Osteocyte (in vitro differentiated cells): ENCODE measurements around the gene STX18. TPM values are rescaled to one million over a fixed set of nuclear protein-coding genes. Genes with fewer than 3 reads are reported as not detected.

Experiments used
- DNase-seq: peaks from one replicate; pipeline ENCODE4 v3.0.0; 2021; ENCODE audit warnings: mixed read lengths; ENCODE audit not compliant: unreplicated experiment; ENCODE audit errors: extremely low spot score
- H3K27ac Mint-ChIP-seq: one replicate; pipeline ENCODE4 v1.8.0; 2021; ENCODE audit warnings: mild to moderate bottlenecking, mixed read lengths; ENCODE audit not compliant: unreplicated experiment
- H3K27me3 Mint-ChIP-seq: one replicate; pipeline ENCODE4 v1.8.0; 2021; ENCODE audit warnings: mixed read lengths; ENCODE audit not compliant: unreplicated experiment
- H3K36me3 Mint-ChIP-seq: one replicate; pipeline ENCODE4 v1.8.0; 2021; ENCODE audit warnings: mixed read lengths; ENCODE audit not compliant: unreplicated experiment
- H3K4me1 Mint-ChIP-seq: one replicate; pipeline ENCODE4 v1.8.0; 2021; ENCODE audit warnings: mixed read lengths; ENCODE audit not compliant: unreplicated experiment
- H3K4me3 Mint-ChIP-seq: one replicate; pipeline ENCODE4 v1.8.0; 2021; ENCODE audit warnings: mild to moderate bottlenecking, moderate library complexity, mixed read lengths; ENCODE audit not compliant: unreplicated experiment
- H3K9me3 Mint-ChIP-seq: one replicate; pipeline ENCODE4 v1.8.0; 2021; ENCODE audit warnings: mixed read lengths; ENCODE audit not compliant: unreplicated experiment
- total RNA-seq: library from RNA; stranded (reverse); gene quantifications from 2 replicates; pipeline ENCODE4 v1.2.1, GENCODE V29; 2021
- TF ChIP-seq, protein P1 (sequence below): fragments of 200-600 bp; sonication (generic); IDR thresholded peaks from 2 replicates; pipeline ENCODE4 v1.5.0; 2021; ENCODE audit warnings: antibody characterized with exemption, mild to moderate bottlenecking, moderate library complexity

The STX18 gene
- total RNA-seq, 1 donor from 2014 or later = 26.7 TPM

DNA sequence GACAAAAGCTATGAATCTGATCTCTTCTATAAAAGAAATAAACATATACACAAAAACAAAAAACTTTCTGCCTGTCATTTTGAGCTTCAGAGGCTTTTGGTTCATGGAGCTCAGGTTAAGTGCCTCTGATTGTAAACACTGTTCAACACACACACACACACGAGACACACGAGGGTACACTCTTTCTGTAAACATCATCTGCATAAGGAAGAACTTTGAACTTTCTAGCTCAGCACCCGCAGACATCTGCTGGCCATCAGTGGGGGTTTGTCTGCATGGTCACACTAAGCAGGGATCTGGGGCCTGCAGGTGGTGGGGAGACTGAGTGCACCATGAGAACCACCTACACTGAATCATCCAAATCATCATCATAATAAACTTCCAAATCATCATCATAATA lies 54.9 kb downstream of the STX18 start:
- Mint-ChIP-seq H3K4me1 (peaks cover 1% of the 10 kb centered on the region), H3K9me3 (no peaks in the 10 kb centered on the region), H3K27me3 (no peaks in the 10 kb centered on the region), H3K27ac (no peak overlapping the region), H3K4me3 (no peak overlapping the region), H3K36me3 (no peaks in the 10 kb centered on the region)
- no peak for DNase-seq
- TF ChIP-seq, protein P1, sequence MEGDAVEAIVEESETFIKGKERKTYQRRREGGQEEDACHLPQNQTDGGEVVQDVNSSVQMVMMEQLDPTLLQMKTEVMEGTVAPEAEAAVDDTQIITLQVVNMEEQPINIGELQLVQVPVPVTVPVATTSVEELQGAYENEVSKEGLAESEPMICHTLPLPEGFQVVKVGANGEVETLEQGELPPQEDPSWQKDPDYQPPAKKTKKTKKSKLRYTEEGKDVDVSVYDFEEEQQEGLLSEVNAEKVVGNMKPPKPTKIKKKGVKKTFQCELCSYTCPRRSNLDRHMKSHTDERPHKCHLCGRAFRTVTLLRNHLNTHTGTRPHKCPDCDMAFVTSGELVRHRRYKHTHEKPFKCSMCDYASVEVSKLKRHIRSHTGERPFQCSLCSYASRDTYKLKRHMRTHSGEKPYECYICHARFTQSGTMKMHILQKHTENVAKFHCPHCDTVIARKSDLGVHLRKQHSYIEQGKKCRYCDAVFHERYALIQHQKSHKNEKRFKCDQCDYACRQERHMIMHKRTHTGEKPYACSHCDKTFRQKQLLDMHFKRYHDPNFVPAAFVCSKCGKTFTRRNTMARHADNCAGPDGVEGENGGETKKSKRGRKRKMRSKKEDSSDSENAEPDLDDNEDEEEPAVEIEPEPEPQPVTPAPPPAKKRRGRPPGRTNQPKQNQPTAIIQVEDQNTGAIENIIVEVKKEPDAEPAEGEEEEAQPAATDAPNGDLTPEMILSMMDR = no peak

DNA sequence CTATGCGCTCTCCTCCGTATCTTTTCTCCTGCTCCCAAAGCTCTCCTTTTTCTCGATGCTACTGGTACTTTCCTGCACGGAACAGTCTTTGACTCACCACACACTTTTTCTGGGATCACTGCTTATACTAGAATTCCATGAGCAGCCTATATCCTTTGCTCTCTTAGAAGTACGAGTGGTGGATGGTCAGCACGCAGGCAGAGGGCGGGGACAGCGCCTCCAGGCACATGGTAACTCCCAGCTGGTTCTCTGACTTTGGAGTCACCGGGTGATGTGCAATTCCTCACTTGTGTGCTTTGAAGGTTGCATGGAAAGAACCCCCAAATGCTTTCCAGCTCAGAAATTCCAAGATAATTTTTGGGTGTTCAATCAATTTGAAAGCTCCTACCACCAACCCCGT lies 56.0 kb downstream of the STX18 start:
- TF ChIP-seq, protein P1 = no peak
- H3K9me3 Mint-ChIP-seq = no peaks in the 10 kb centered on the region

GRCh38 chr4:4481399-4481994 lies 60.4 kb downstream of the STX18 start:
- TF ChIP-seq, protein P1 = no peak

More for the DNA sequence above, 56.0 kb downstream of the STX18 start:
- Mint-ChIP-seq H3K4me3 (no peak overlapping the region), H3K4me1 (peaks cover 3% of the 10 kb centered on the region), H3K27me3 (no peaks in the 10 kb centered on the region), H3K36me3 (no peaks in the 10 kb centered on the region), H3K27ac (no peak overlapping the region)
- DNase-seq = no peak

DNA sequence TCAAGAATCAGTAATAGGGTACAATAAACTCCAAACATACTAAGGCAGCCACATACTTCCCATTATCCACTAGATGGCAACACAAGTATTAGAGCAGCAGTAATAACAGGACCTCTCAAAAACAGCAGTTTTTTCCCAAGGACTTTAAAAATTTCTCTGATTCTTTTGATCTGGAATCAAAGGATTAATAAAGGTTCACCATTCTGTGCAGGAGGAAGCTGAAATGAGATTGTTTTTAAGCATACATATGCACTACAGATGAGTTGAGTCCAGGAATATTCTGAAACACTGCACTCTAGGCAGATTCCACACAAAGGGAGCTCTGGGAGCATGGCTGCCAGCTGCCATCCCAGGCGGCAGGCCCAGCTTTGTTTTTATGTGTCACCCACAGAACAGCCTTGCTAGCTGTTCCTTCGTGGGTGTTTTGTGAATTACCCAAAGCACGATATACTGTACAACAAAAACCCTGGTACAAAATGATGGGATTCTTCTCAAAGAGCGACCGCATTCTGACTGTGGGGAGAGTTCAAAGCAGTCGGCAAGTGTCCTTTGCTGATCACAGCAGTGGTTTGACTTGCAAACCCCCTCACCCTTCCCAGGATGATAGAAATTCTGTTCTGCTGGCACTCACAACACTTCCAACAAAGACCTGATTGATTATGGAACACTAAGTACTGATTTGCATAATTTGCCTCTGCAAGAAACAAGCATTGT lies 61.0 kb downstream of the STX18 start:
- no peak for DNase-seq
- Mint-ChIP-seq H3K9me3 (no peaks in the 10 kb centered on the region), H3K4me3 (no peak overlapping the region), H3K36me3 (no peaks in the 10 kb centered on the region), H3K27ac (peak overlapping the region; percentile 48), H3K27me3 (no peaks in the 10 kb centered on the region), H3K4me1 (peaks cover 12% of the 10 kb centered on the region)
- TF ChIP-seq, protein P1 = peak; percentile 62

More at GRCh38 chr4:4481399-4481994, 60.4 kb downstream of the STX18 start:
- H3K4me1 Mint-ChIP-seq = peaks cover 12% of the 10 kb centered on the region
- DNase-seq = no peak
- no peaks in the 10 kb centered on the region for H3K27me3 Mint-ChIP-seq
- no peak overlapping the region for H3K4me3 Mint-ChIP-seq
- H3K9me3 Mint-ChIP-seq = no peaks in the 10 kb centered on the region
- no peak overlapping the region for H3K27ac Mint-ChIP-seq
- no peaks in the 10 kb centered on the region for H3K36me3 Mint-ChIP-seq

DNA sequence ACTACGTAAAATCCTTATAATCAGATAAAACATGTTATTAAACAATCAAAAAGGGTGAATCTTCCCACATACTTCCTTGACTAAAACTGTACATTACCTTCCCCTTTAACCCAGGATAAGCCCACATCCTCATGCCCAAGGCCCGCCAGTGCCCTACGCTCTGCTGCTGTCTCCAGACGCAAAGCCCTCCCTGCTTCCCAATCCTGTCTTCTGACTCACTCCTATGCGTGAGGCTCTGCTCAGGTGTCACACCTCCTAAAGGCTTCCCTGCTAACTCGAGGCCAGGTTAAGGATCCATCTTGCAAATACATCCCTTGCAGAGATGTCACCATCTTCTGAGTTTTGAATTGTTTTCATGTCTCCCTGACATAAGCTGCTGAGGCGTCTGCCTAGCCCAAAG lies 61.6 kb downstream of the STX18 start:
- Mint-ChIP-seq H3K27ac (no peak overlapping the region), H3K4me3 (no peak overlapping the region), H3K4me1 (peaks cover 12% of the 10 kb centered on the region), H3K27me3 (no peaks in the 10 kb centered on the region), H3K36me3 (no peaks in the 10 kb centered on the region), H3K9me3 (no peaks in the 10 kb centered on the region)
- TF ChIP-seq, protein P1 = no peak
- no peak for DNase-seq
